HepG2 (cell line): Measurements from ENCODE around the gene GPR119.

ENCODE experiments used
- DNMT1 ChIP-seq: sonication (generic); formaldehyde crosslinking; IDR thresholded peaks from 2 replicates; pipeline ENCODE4 v1.5.1; 2020; ENCODE audit warnings: mild to moderate bottlenecking, missing genetic modification reagents
- JUN ChIP-seq: sonication (generic); formaldehyde crosslinking; IDR thresholded peaks from 2 replicates; pipeline ENCODE4 v1.4.0; 2020; ENCODE audit warnings: mild to moderate bottlenecking, missing genetic modification reagents
- JUND ChIP-seq: sonication (generic); formaldehyde crosslinking; IDR thresholded peaks from 2 replicates; pipeline ENCODE4 v1.8.0; 2022; ENCODE audit warnings: mild to moderate bottlenecking, missing genetic modification reagents

- TF ChIP-seq JUND (no peak), JUN (CRISPR knock-in tag) (no peak), DNMT1 (CRISPR knock-in tag) (no peak)
These were observed 33.8 kb upstream of the GPR119 start for GRCh38 chrX:130419263-130419662.
